ENCODE data around the gene PIK3CG.
"Not testable (repeated sequence)": the region's sequence is repeated elsewhere in the genome, so short reads cannot be mapped to it uniquely, and the experiment has no call there.

The PIK3CG gene

GRCh38 chr7:106839511-106839910 lies 25.6 kb upstream of the PIK3CG start:
- no peak for FAIRE-seq
- no peak for DNase-seq (ENCODE audit: insufficient read length)

GRCh38 chr7:106840342-106840741 lies 24.7 kb upstream of the PIK3CG start:
- DNase-seq (ENCODE audit: insufficient read length) (no peak), FAIRE-seq (no peak)
- TF ChIP-seq POLR2A (IDR thresholded peaks at IDR 0.05; ENCODE audit: low read depth, low read length) = no peak
- no peak for TF ChIP-seq TAF1 (IDR thresholded peaks at IDR 0.05; ENCODE audit: borderline replicate concordance, low read depth, low read length)

More at GRCh38 chr7:106839511-106839910, 25.6 kb upstream of the PIK3CG start:
- no peak for TF ChIP-seq TAF1 (IDR thresholded peaks at IDR 0.05; ENCODE audit: borderline replicate concordance, low read depth, low read length)
- no peak for TF ChIP-seq POLR2AphosphoS5 (IDR thresholded peaks at IDR 0.05; ENCODE audit: low read depth, low read length)
- no peak for TF ChIP-seq POLR2A (IDR thresholded peaks at IDR 0.05; ENCODE audit: low read depth, low read length)

GRCh38 chr7:106841896-106842390 lies 23.1 kb upstream of the PIK3CG start:
- FAIRE-seq (no peak), DNase-seq (ENCODE audit: insufficient read length) (no peak)
- no peak for TF ChIP-seq POLR2A (IDR thresholded peaks at IDR 0.05; ENCODE audit: low read depth, low read length)

GRCh38 chr7:106844279-106844997 lies 20.6 kb upstream of the PIK3CG start:
- FAIRE-seq = no peak
- no peak for TF ChIP-seq POLR2A (IDR thresholded peaks at IDR 0.05; ENCODE audit: low read depth, low read length)
- TF ChIP-seq POLR2AphosphoS5 (IDR thresholded peaks at IDR 0.05; ENCODE audit: low read depth, low read length) = no peak
- no peak for TF ChIP-seq TAF1 (IDR thresholded peaks at IDR 0.05; ENCODE audit: borderline replicate concordance, low read depth, low read length)
- DNase-seq (ENCODE audit: insufficient read length) = no peak

GRCh38 chr7:106848049-106848448 lies 17.0 kb upstream of the PIK3CG start:
- DNase-seq (ENCODE audit: insufficient read length) (no peak), FAIRE-seq (no peak)
- no peak for TF ChIP-seq TAF1 (IDR thresholded peaks at IDR 0.05; ENCODE audit: borderline replicate concordance, low read depth, low read length)
- TF ChIP-seq POLR2A (IDR thresholded peaks at IDR 0.05; ENCODE audit: low read depth, low read length) = no peak
- TF ChIP-seq POLR2AphosphoS5 (IDR thresholded peaks at IDR 0.05; ENCODE audit: low read depth, low read length) = no peak

GRCh38 chr7:106848851-106849442 lies 16.1 kb upstream of the PIK3CG start:
- FAIRE-seq = no peak
- TF ChIP-seq TAF1 (IDR thresholded peaks at IDR 0.05; ENCODE audit: borderline replicate concordance, low read depth, low read length) (no peak), POLR2A (IDR thresholded peaks at IDR 0.05; ENCODE audit: low read depth, low read length) (no peak)
- no peak for DNase-seq (ENCODE audit: insufficient read length)

GRCh38 chr7:106851632-106852031 lies 13.4 kb upstream of the PIK3CG start:
- FAIRE-seq; DNase-seq (ENCODE audit: insufficient read length): not testable (repeated sequence)

GRCh38 chr7:106853250-106853908 lies 11.7 kb upstream of the PIK3CG start:
- DNase-seq (ENCODE audit: insufficient read length) (no peak), FAIRE-seq (no peak)
- TF ChIP-seq TAF1 (IDR thresholded peaks at IDR 0.05; ENCODE audit: borderline replicate concordance, low read depth, low read length) = no peak
- TF ChIP-seq POLR2A (IDR thresholded peaks at IDR 0.05; ENCODE audit: low read depth, low read length) = no peak
- no peak for TF ChIP-seq POLR2AphosphoS5 (IDR thresholded peaks at IDR 0.05; ENCODE audit: low read depth, low read length)

GRCh38 chr7:106855540-106856132 lies 9.4 kb upstream of the PIK3CG start:
- TF ChIP-seq POLR2A (IDR thresholded peaks at IDR 0.05; ENCODE audit: low read depth, low read length) (no peak), POLR2AphosphoS5 (IDR thresholded peaks at IDR 0.05; ENCODE audit: low read depth, low read length) (no peak), TAF1 (IDR thresholded peaks at IDR 0.05; ENCODE audit: borderline replicate concordance, low read depth, low read length) (no peak)
- FAIRE-seq (no peak), DNase-seq (ENCODE audit: insufficient read length) (no peak)

- DNase-seq (ENCODE audit: insufficient read length) (no peak), FAIRE-seq (no peak)
- TF ChIP-seq POLR2AphosphoS5 (IDR thresholded peaks at IDR 0.05; ENCODE audit: low read depth, low read length) = no peak
Observed at GRCh38 chr7:106858618-106859532, 6.2 kb upstream of the PIK3CG start.

- TF ChIP-seq POLR2AphosphoS5 (IDR thresholded peaks at IDR 0.05; ENCODE audit: low read depth, low read length) (no peak), TAF1 (IDR thresholded peaks at IDR 0.05; ENCODE audit: borderline replicate concordance, low read depth, low read length) (no peak), POLR2A (IDR thresholded peaks at IDR 0.05; ENCODE audit: low read depth, low read length) (no peak)
- no peak for FAIRE-seq
- DNase-seq (ENCODE audit: insufficient read length) = no peak
Observed at GRCh38 chr7:106862317-106863089, 2.6 kb upstream of the PIK3CG start.
